GM19099 (cell line): Measurements from ENCODE around the gene SFTPA2.

Experiments
- POLR2A ChIP-seq: IDR thresholded peaks from 3 replicates; pipeline ENCODE4 v1.6.1; 2011; ENCODE audit warnings: low read depth; ENCODE audit not compliant: insufficient read length; ENCODE audit errors: extremely low read depth

The SFTPA2 gene

GRCh38 chr10:79560160-79560709 is at the start of gene SFTPA2:
SFTPA2 (minus strand) TSS chr10:79560407; CDS start chr10:79559483, 924 bp downstream.
- TF ChIP-seq POLR2A = no peak

GRCh38 chr10:79608505-79609375 is 48.5 kb upstream of the SFTPA2 start:
- no peak for TF ChIP-seq POLR2A

DNA sequence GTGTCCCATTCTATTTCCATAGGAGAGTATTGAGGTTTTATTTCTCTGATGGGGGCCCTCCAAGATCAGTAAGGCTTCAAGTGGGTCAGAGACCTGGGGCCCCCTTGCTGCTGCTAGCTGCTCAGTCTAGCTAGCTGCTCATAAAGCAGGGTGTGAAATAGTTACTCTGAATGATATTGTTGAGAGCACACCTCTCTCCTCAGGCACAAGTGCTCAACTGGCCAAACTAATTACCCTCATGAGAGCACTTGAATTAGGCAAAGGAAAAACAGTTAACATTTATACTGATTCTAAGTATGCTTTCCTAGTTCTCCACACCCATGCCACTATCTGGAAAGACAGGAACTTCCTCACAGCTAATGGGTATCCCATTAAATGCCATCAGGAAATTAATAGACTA is 45.1 kb upstream of the SFTPA2 start:
- no peak for TF ChIP-seq POLR2A

DNA sequence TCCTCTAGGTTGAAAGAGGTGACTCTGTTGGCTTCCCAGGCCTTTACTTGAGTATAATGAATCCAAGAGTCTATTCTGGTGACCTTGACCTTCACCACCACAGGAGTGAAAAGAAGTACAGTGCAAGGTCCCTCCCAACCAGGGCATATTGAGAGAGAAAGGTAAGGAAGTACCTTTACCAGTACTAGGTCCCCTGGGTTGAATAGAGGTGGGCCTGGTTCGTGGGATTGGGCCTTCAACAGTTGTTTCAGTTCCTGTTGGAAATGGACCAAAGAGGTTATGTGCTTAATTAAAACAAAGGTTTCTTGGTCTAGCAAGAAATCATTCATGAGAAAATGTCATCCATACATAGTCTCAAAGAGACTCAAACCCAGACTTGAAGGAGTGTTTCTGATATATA is 44.1 kb upstream of the SFTPA2 start:
- TF ChIP-seq POLR2A = no peak

DNA sequence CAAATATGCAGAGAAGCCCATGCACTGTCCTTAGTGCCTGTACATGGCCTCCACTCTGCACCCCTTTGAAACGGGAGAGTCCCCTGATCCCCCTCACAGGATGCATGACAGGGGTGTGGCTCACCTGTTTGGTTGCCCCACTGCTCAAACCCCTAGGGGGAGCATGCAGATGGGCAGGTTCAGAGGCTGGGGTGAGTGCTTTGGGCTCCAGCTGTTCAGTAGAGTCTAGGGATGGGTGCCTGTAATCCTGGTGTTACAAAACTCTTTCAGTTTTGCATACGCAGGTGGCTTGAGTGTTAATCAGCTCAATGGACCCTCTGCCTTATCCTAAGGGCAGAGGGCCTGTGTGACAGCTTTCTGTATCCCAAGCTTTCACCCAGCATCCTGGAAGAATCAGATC is 42.7 kb upstream of the SFTPA2 start:
- no peak for TF ChIP-seq POLR2A

DNA sequence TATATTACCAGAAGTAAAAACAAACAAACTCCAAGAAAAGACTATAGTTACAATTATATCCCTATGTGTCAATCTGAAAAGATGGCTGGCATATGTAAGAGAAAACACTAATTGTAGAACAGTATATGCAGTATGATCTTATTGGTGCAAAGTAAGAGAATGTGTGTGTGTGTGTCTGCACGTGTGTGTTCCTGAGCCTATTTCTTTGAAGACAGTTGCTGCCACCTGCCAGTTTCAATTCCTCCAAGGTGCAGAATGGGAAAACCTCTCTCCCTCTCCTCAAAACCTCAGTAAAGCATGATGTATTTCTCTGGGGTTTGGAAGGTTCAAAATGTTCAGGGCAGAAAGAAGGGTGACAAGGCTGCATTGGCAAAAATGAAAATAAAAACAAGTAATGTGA is 41.7 kb upstream of the SFTPA2 start:
- TF ChIP-seq POLR2A = no peak

- TF ChIP-seq POLR2A = no peak
Observed at GRCh38 chr10:79595510-79595909, 35.3 kb upstream of the SFTPA2 start.

DNA sequence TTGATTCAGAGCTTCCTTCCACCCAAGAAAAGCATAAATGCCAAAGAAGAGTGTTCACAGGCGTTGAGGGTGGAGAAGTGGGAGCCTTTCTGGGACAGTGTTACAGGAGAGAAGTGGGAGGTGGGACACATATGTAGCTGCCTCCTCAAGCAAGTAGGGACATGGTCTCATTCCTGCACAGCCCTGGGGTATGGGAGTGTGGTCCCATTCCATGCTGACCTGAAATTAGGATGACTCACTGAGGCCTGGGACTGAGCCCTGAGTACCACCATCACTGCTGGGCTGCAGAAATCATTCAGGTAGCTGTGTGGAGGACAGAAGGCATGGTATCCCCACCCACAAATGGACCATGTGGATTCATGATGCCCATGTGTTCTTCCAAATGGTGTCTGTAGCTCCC is 33.2 kb upstream of the SFTPA2 start:
- no peak for TF ChIP-seq POLR2A

DNA sequence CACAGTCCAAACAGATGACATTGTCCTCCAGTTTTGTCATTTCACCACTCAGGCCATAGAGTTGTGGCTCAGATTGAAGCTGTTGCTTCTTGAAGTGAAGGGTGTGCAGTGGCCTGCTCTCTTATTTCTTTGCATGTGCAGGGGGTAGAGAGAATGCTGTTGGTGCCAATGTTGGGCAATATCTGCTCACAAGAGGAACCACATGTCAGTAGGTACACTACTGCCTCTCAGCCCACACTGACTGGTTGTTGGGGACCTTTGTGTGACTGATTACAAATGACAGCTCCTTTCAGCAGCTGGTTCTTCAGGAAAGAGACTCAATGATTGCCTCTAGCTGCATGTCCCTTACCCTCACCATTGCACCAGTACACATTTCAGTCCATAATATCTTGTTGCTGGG is 28.6 kb upstream of the SFTPA2 start:
- TF ChIP-seq POLR2A = no peak

- no peak for TF ChIP-seq POLR2A
Observed at GRCh38 chr10:79586933-79587332, 26.7 kb upstream of the SFTPA2 start.

- TF ChIP-seq POLR2A = no peak
Observed at GRCh38 chr10:79585870-79586527, 25.8 kb upstream of the SFTPA2 start.

DNA sequence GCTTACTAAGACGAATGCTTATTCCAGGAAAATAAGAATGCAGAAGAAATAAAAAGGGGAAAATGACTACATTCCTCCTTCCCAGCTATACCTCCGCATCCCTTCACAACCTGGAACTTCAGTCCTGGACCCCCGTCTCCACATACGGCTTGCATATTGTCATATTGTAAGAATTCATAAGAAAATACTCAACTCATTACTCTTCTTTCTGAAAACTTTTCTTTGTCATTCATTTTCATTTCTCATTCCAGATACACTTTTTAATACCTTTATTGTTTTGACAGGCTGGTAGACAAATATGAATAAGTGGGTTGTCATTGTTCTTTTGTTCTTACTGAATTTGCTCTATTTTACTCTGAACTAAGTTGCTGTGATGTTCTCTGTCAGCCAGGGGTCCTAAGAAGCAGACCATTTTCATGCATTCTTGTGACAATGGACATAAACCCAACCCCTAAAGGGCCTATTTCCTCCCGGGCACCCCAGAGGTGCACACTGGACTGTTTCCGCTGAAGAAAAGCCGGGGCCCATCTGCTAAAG is 23.3 kb upstream of the SFTPA2 start:
- no peak for TF ChIP-seq POLR2A

- TF ChIP-seq POLR2A = no peak
Observed at GRCh38 chr10:79582096-79582495, 21.9 kb upstream of the SFTPA2 start.

DNA sequence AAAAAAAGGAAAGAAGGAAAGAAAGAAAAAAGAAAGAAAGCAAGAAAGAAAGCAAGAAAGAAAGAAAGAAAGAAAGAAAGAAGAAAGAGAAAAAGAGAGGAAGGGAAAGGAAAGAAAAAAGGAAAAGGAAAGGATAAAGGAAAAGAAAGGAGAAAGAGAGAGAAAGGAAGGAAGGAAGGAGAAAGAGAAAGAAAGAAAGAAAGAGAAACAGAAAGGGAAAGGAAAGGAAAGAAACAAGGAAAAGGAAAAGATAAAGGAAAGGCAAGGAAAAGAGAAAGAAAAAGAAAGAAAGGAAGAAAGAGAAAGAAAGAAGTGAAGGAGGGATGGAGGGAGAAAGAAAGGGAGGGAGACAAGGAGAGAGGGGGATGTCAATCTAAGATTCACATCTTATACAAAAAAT is 20.8 kb upstream of the SFTPA2 start:
- TF ChIP-seq POLR2A = no peak

GRCh38 chr10:79579361-79579760 is 19.2 kb upstream of the SFTPA2 start:
- TF ChIP-seq POLR2A = no peak

DNA sequence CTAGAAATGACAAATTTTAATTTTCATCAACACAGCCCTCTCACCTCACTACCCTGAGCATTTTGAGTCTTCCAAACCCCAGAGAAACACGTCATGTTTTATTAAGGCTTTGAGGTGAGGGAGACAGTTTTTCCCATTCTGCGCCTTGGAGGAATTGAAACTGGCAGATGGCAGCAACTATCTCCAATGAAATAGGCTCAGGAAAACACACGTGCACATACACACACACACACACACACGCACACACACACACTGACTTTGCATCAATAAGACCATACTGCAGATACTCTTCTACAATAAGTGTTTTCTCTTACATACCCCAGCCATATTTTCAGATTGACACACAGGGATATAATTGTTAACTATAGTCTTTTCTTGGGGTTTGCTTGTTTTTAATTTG is 3.2 kb upstream of the SFTPA2 start:
- no peak for TF ChIP-seq POLR2A
